Stimulated activated CD8-positive, alpha-beta memory T cell treated with anti-CD3 and anti-CD28 coated beads, Interleukin-2, amount 100 ng/mL, for 48 hours (primary cell): ENCODE measurements around the gene CCDC86.
"Not testable (repeated sequence)": the region's sequence is repeated elsewhere in the genome, so short reads cannot be mapped to it uniquely, and the experiment has no call there.

ENCODE experiments used
- DNase-seq, 2 donors: peaks; one replicate each; pipeline ENCODE4 v3.0.0-alpha.2; 2020; ENCODE audit warnings: low read depth in 2 of 2

The CCDC86 gene

GRCh38 chr11:60841797-60842667 is at the start of gene CCDC86:
TSS of gene CCDC86 (plus strand) at chr11:60842113. CDS start at chr11:60842125, 12 bp downstream.
- peak; percentile 95 to 97 for DNase-seq

GRCh38 chr11:60792521-60792920 is 49.4 kb upstream of the CCDC86 start:
- DNase-seq, result no peak

DNA sequence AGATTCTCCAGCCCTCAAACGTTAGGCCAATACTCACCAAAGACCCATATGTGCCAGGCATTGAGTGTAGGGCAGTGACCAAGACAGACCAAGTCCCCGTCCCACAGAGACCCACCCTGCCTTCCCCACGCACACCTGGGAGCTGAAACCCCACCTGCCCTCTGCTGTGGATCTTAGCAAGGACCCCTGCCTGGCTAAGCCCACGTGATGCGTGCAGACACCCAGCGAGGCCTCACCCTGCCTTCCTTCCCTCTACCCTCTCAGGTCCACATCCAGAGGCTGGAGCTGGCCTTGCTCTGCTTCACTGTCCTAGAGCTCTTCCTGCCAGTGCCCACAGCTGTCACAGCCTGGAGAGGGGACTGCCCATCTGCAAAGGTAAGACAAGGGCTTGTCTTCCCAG is 46.6 kb upstream of the CCDC86 start:
- DNase-seq, result no peak

GRCh38 chr11:60797846-60798630 is 43.9 kb upstream of the CCDC86 start:
- DNase-seq, result no peak

GRCh38 chr11:60798631-60799030 is 43.3 kb upstream of the CCDC86 start:
- no peak for DNase-seq

DNA sequence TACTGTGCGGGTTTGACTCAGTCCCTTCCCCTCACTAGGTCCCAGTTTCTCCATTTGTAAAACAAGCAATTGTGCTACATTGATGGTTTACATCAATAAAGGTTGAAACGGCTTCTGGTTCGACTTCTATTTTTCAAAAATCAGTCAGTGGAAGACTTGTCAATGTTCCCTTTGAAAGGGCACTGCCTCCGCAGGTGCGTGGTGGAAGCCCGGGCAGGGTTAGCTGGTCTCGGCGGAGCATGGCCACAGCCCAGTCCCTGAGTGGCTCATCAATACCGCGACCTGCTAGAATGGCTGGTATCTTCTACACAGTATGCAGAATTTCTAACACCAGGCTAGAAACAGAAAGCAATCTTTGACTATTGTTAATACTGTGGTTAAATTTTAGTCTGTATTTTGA is 40.7 kb upstream of the CCDC86 start:
- DNase-seq, result no peak

DNA sequence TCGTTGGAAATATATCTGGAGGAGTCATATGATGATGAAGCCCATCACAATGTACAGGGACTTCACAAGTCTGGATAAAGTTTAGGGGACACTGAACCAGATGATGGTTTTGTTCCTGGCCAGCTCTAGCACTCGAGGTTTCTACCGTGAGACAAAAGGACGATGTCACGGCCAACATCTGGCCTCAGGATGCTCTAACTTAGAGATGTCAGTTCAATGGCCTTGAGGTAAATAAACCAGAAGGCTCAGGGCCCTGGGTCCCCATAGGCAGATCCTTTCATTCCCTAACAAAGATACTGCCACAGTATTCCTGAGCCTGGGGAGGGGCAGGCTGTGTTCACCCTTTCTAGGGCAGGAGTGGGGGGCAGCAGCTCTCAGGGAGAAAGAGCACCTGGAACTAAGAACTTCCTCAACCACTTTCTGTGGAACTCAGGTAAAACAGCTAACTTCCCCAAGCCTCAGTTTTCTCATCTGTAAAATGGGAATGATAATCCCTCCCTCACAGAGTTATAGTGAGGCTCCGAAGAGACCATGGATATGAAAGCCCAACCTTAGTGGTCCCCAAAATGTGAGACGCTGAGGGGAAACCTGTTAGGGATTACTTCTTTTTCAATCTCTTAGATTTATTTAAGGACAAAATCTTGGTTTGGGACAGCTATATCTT is 38.5 kb upstream of the CCDC86 start:
- no peak for DNase-seq

DNA sequence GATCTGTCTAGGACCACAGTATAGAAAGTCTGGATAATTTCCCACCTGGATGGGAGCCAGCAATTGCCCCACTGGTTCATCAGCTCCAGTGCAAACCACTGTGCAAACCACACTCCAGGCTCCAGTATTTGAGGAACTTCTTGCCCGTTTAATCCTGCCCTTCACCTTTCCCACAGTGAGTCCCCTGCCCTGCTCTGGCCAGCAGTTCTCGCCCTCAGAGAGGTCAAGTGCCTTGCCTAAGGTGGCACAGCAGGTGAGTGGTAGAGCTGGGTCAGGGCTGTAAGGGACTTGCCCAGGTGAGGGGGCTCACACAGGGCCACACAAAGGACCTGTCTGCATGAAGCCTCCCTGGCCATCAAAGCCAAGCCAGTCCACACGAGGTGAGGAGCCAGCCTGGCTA is 32.7 kb upstream of the CCDC86 start:
- no peak for DNase-seq

- no peak for DNase-seq
Observed at GRCh38 chr11:60809691-60810090, 32.2 kb upstream of the CCDC86 start.

- no peak for DNase-seq
Observed at GRCh38 chr11:60810151-60810550, 31.8 kb upstream of the CCDC86 start.

DNA sequence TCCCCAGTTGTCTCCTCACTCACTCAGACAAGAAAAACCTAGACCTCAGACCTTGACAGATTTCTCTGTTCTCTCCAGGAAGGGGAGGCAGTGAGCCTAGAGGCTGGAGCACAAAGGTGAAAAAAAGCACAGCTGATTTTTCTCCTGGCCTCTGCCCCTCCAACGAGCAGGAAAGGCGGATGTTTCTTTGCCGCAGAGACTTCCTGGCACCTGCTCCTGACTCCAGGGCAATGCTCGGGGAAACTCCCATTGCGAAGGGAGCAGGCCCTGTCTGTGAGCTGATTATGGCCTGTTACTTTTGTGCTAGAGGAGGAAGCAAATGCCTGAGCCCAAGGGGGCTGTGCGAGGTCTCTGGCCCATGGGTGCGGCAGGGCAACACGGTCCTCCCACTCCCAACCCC is 31.3 kb upstream of the CCDC86 start:
- no peak for DNase-seq

GRCh38 chr11:60813324-60813723 is 28.6 kb upstream of the CCDC86 start:
- DNase-seq, result no peak

DNA sequence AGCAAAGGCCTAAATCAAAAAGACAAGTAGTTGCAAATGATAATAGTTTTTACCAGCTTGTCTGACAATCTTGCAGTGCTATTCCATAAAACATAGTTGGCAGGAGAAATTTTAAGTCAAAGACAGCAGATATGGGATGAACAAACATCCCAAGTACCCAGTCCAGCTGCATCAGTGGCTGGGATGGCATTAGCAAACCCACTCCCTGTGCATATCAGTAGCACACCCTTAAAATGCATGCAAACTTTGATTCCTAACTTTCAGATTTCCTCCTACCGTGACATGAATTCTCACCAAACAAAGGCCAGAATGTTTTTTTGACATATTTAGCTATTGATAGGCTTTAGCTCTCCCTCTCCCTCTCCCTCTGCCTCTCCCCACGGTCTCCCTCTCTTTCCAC is 27.8 kb upstream of the CCDC86 start:
- no peak for DNase-seq

- no peak for DNase-seq
Observed at GRCh38 chr11:60816590-60817157, 25.2 kb upstream of the CCDC86 start.

- DNase-seq, result no peak
Observed at GRCh38 chr11:60818057-60818456, 23.9 kb upstream of the CCDC86 start.

DNA sequence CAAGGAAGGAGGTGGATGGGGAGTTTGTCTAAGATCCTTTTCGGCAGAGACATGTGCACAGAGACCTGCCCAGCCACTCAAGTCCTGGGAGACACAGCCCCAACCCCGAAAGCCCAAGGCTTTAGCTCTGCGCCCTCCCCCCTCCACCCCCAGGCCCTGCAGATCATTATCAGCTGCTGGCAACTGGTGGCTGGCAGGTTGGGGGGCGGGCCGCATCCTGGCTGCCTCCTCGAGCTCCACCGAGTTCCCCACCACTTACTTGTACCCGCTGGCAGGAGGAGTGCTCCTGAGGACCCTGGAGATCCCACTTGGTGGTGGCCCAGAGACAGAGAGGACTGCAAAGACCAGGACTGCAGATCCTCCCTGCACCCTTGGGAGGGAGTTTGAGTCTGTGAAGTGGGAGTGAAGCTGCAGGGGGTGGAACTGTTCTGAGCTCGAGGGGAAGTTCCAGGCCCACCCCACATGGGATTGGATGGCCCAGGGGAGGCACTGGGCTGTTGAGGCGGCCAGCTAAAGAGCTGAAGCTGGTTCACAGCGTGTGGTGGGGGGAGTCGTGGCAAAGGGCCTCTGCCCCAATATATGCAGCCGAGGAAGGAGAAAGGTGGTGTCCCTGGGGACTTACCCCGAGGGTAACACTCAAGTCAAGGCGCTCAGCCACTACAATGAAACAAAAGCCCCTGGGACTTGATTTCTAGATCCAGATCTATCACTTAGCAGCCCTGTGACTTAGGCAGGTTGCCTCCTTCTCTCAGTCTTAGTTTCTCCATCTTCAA is 19.9 kb upstream of the CCDC86 start:
- no peak for DNase-seq

DNA sequence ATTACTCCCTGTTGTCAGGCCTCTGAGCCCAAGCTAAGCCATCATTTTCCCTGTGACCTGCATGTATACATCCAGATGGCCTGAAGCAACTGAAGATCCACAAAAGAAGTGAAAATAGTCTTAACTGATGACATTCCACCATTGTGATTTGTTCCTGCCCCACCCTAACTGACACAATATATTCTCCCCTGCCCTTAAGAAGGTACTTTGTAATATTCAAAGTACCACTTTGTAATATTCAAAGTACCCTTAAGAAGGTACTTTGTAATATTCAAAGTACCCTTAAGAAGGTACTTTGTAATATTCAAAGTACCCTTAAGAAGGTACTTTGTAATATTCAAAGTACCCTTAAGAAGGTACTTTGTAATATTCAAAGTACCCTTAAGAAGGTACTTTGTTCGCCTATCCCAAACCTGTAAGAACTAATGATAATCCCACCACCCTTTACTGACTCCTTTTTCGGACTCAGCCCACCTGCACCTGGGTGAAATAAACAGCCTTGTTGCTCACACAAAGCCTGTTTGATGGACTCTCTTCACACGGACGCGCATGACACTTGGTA is 18.1 kb upstream of the CCDC86 start:
- not testable (repeated sequence) for DNase-seq

- no peak for DNase-seq
Observed at GRCh38 chr11:60825118-60825517, 16.8 kb upstream of the CCDC86 start.

- DNase-seq, result no peak
Observed at GRCh38 chr11:60825790-60826189, 16.1 kb upstream of the CCDC86 start.

DNA sequence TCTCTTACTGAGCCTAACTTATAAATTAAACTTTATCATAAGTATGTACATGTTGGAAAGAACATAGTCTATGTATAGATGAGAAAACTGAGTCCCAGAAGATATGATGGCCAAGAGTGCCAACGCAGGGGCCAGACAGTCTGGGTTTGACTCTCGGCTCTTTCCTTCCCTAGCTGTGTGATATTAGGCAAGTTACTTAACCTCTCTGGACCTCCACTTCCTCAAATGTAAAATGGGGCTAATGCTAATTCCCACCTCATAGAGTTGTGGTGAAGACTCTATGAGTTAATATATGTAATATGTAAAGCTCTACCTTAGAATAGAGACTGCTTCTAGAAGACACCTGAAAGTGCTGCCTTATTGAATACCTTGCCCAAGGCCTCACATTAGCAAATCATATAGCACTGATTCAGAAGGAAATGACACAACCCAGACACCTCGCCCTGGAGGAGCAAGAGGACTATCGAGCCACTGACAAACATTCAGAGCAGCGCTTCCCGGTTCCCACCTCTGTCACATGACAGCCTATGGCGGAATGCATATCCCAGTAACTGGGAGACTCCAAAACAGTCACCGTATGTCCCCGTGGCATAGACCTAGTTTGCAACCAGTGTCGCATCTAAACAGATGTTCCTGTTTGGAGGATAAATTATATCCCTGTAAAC is 11.3 kb upstream of the CCDC86 start:
- no peak for DNase-seq

- DNase-seq, result peak; percentile 61 to 71
Observed at GRCh38 chr11:60831143-60831500, 10.8 kb upstream of the CCDC86 start.
